ENCODE results near the gene ATG4B.

The ATG4B gene

DNA sequence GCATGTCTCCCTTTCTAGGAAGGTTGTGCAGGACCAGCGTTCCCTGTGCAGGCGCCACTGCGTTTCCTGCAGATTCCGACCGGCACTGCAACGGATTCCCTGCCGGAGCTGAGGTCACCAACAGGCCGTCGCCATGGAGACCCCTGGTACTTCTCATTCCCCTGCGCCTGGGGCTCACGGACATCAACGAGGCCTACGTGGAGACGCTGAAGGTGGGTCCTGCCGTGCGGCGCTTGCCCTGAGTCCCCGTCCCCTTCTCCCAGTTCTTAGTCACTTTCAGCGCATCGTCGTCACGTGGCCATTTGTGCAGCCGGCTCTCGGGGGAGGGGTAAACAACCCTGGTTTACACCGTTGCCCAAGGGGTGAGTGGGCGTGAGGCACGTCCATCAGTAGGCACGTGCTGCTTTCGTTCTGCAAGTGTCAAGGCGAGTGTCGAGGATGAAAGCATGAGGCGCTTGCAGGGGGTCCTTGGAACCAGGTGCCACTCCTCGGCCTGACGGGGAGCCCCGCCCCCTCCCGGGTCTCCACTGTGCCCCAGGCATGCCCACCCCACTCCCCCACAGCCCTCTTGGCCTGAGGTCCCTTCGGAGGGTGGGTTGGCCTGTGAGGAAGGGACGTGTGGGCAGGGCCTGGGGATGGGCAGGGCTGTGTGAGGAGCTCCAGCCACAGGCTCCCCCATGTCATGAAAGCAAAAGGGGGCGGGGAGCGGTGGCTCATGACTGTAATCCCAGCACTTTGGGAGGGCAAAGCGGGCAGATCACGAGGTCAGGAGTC, 29.3 kb downstream of the ATG4B start:
- no peaks in the 10 kb centered on the region for H3K9me2 ChIP-seq (replicated peaks; ENCODE audit: insufficient read depth, low read length)
- no peak overlapping the region for H2AFZ ChIP-seq (ENCODE audit: low read depth, low read length, severe bottlenecking)
- no peak for TF ChIP-seq EZH2phosphoT487 (conservative IDR thresholded peaks at IDR 0.05; ENCODE audit: low read length)
- no peak for TF ChIP-seq CTCF (IDR thresholded peaks at IDR 0.05; ENCODE audit: insufficient read depth, low read length, poor library complexity, severe bottlenecking)
- no peaks in the 10 kb centered on the region; the same call in 1 of the 2 replicates for H3F3A ChIP-seq (ENCODE audit: insufficient read depth)
- H3K27ac ChIP-seq (ENCODE audit: low read depth, low read length), result no peak overlapping the region
- no peak overlapping the region for H3K9ac ChIP-seq (ENCODE audit: low read length)
- no peaks in the 10 kb centered on the region for H3K27me3 ChIP-seq (ENCODE audit: low read length)
- H3K4me3 ChIP-seq (ENCODE audit: insufficient read depth, low read length, poor library complexity, severe bottlenecking), result no peak overlapping the region
- H4K20me1 ChIP-seq (ENCODE audit: low read depth, low read length), result no peaks in the 10 kb centered on the region
- H3K9me3 ChIP-seq (ENCODE audit: insufficient read depth, low read length), result no peaks in the 10 kb centered on the region
- no peaks in the 10 kb centered on the region for H3K79me2 ChIP-seq (ENCODE audit: insufficient read depth, low read length)
- H3K36me3 ChIP-seq (ENCODE audit: low read length), result no peaks in the 10 kb centered on the region
- H3K4me2 ChIP-seq (ENCODE audit: low read depth, low read length, poor library complexity, severe bottlenecking), result no peak overlapping the region

GRCh38 chr2:241668354-241668753, 30.9 kb downstream of the ATG4B start:
- H3K4me3 ChIP-seq (ENCODE audit: insufficient read depth, low read length, poor library complexity, severe bottlenecking), result no peak overlapping the region
- no peak overlapping the region for H2AFZ ChIP-seq (ENCODE audit: low read depth, low read length, severe bottlenecking)
- no peak overlapping the region for H3K27ac ChIP-seq (ENCODE audit: low read depth, low read length)
- no peaks in the 10 kb centered on the region; the same call in 1 of the 2 replicates for H3F3A ChIP-seq (ENCODE audit: insufficient read depth)
- H3K27me3 ChIP-seq (ENCODE audit: low read length), result no peaks in the 10 kb centered on the region
- H4K20me1 ChIP-seq (ENCODE audit: low read depth, low read length), result no peaks in the 10 kb centered on the region
- no peak for TF ChIP-seq CTCF (IDR thresholded peaks at IDR 0.05; ENCODE audit: insufficient read depth, low read length, poor library complexity, severe bottlenecking)
- TF ChIP-seq EZH2phosphoT487 (conservative IDR thresholded peaks at IDR 0.05; ENCODE audit: low read length), result no peak
- no peak overlapping the region for H3K4me2 ChIP-seq (ENCODE audit: low read depth, low read length, poor library complexity, severe bottlenecking)
- H3K9me3 ChIP-seq (ENCODE audit: insufficient read depth, low read length), result no peaks in the 10 kb centered on the region
- H3K9ac ChIP-seq (ENCODE audit: low read length), result no peak overlapping the region
- H3K79me2 ChIP-seq (ENCODE audit: insufficient read depth, low read length), result no peaks in the 10 kb centered on the region
- H3K9me2 ChIP-seq (replicated peaks; ENCODE audit: insufficient read depth, low read length), result no peaks in the 10 kb centered on the region
- H3K36me3 ChIP-seq (ENCODE audit: low read length), result no peaks in the 10 kb centered on the region

- H3K79me2 ChIP-seq (ENCODE audit: insufficient read depth, low read length), result no peaks in the 10 kb centered on the region
- no peaks in the 10 kb centered on the region for H3K9me3 ChIP-seq (ENCODE audit: insufficient read depth, low read length)
- no peak overlapping the region for H3K4me3 ChIP-seq (ENCODE audit: insufficient read depth, low read length, poor library complexity, severe bottlenecking)
- no peaks in the 10 kb centered on the region for H3F3A ChIP-seq (ENCODE audit: insufficient read depth)
- TF ChIP-seq EZH2phosphoT487 (conservative IDR thresholded peaks at IDR 0.05; ENCODE audit: low read length) (no peak), CTCF (IDR thresholded peaks at IDR 0.05; ENCODE audit: insufficient read depth, low read length, poor library complexity, severe bottlenecking) (no peak)
- H3K27me3 ChIP-seq (ENCODE audit: low read length), result no peaks in the 10 kb centered on the region
- no peak overlapping the region for H2AFZ ChIP-seq (ENCODE audit: low read depth, low read length, severe bottlenecking)
- H3K36me3 ChIP-seq (ENCODE audit: low read length), result no peaks in the 10 kb centered on the region
- H3K4me2 ChIP-seq (ENCODE audit: low read depth, low read length, poor library complexity, severe bottlenecking), result no peak overlapping the region
- no peak overlapping the region for H3K27ac ChIP-seq (ENCODE audit: low read depth, low read length)
- no peaks in the 10 kb centered on the region for H4K20me1 ChIP-seq (ENCODE audit: low read depth, low read length)
- no peaks in the 10 kb centered on the region for H3K9me2 ChIP-seq (replicated peaks; ENCODE audit: insufficient read depth, low read length)
- no peak overlapping the region for H3K9ac ChIP-seq (ENCODE audit: low read length)
These were observed 31.3 kb downstream of the ATG4B start for GRCh38 chr2:241668839-241669238.
